Suprapubic skin (tissue), 4 donors: Measurements from ENCODE around the gene NCOA5. TPM values are rescaled to one million over a fixed set of nuclear protein-coding genes. Genes with fewer than 3 reads are reported as not detected.

ENCODE experiments used
- DNase-seq, 2 donors: peaks; one replicate each; pipeline ENCODE4 v3.0.0-alpha.2; 2019; ENCODE audit warnings: low spot score in 2 of 2
- H3K27ac ChIP-seq: fragments of 200-600 bp; sonication (generic); one replicate; pipeline ENCODE4 v1.5.1; 2019
- H3K27me3 ChIP-seq: fragments of 200-600 bp; sonication (generic); one replicate; pipeline ENCODE4 v1.5.1; 2019
- H3K36me3 ChIP-seq: fragments of 200-600 bp; sonication (generic); one replicate; pipeline ENCODE4 v1.5.1; 2019
- H3K4me1 ChIP-seq: fragments of 200-600 bp; sonication (generic); one replicate; pipeline ENCODE4 v1.5.1; 2019
- H3K4me3 ChIP-seq: fragments of 200-600 bp; sonication (generic); one replicate; pipeline ENCODE4 v1.5.1; 2019; ENCODE audit warnings: mild to moderate bottlenecking
- H3K9me3 ChIP-seq: fragments of 200-600 bp; sonication (generic); one replicate; pipeline ENCODE4 v1.5.1; 2019
- CTCF ChIP-seq, 2 donors: fragments of 200-600 bp in 1 of 2; fragments of 450-650 bp in 1 of 2; sonication (generic) in 1 of 2; IDR thresholded peaks; one replicate each; pipeline ENCODE4 v1.5.1; 2016 to 2019; ENCODE audit warnings: antibody characterized with exemption in 2 of 2, mild to moderate bottlenecking in 1 of 2, moderate library complexity in 1 of 2
- EP300 ChIP-seq: sonication (generic); formaldehyde crosslinking; IDR thresholded peaks from one replicate; pipeline ENCODE4 v1.6.1; 2017; ENCODE audit warnings: antibody characterized with exemption
- POLR2A ChIP-seq, 2 donors: fragments of 450-650 bp; IDR thresholded peaks; one replicate each; pipeline ENCODE4 v1.6.1; 2017; ENCODE audit warnings: antibody characterized with exemption in 2 of 2, mild to moderate bottlenecking in 2 of 2, moderate library complexity in 2 of 2
- POLR2AphosphoS5 ChIP-seq, 3 donors: sonication (generic); formaldehyde crosslinking; IDR thresholded peaks; one replicate each; pipeline ENCODE4 v1.6.1; 2017; ENCODE audit warnings: antibody characterized with exemption in 3 of 3
- WGBS: methylation state at CpG from one replicate; pipeline ENCODE4 v1.1.5; 2018; 5-methylcytosine and 5-hydroxymethylcytosine counted together
- total RNA-seq, 4 donors: library from RNA; depleted of rRNA; stranded (reverse); fragments of >200 nt; gene quantifications; one replicate each; pipeline ENCODE4 v1.1.0, GENCODE V29; 2016

Gene NCOA5
- total RNA-seq, 4 donors from 2014 or later: 23.2 to 30.1 (median 25.2) TPM

- H3K36me3 ChIP-seq: peaks cover 41% of the 10 kb centered on the region
- H3K4me1 ChIP-seq: peaks cover 4% of the 10 kb centered on the region
- DNase-seq: no peak
- WGBS: 84% methylated on average over 7 of the region's 7 CpGs
- H3K9me3 ChIP-seq: no peaks in the 10 kb centered on the region
- no peak overlapping the region for H3K4me3 ChIP-seq
- no peaks in the 10 kb centered on the region for H3K27me3 ChIP-seq
- no peak overlapping the region for H3K27ac ChIP-seq
- TF ChIP-seq EP300: no peak
Observed at GRCh38 chr20:46076806-46077205, 13.0 kb downstream of the NCOA5 start.

- peaks cover 3% of the 10 kb centered on the region for H3K4me1 ChIP-seq
- H3K27me3 ChIP-seq: no peaks in the 10 kb centered on the region
- TF ChIP-seq POLR2A (IDR thresholded peaks at IDR 0.05): no peak
- no peak for TF ChIP-seq EP300
- TF ChIP-seq CTCF (IDR thresholded peaks at IDR 0.05): no peak
- no peak for TF ChIP-seq POLR2AphosphoS5 (IDR thresholded peaks at IDR 0.05)
- H3K4me3 ChIP-seq: no peak overlapping the region
- 70% methylated on average over 3 of the region's 3 CpGs for WGBS
- no peaks in the 10 kb centered on the region for H3K9me3 ChIP-seq
- peaks cover 49% of the 10 kb centered on the region for H3K36me3 ChIP-seq
- DNase-seq: no peak
- no peak overlapping the region for H3K27ac ChIP-seq
Observed at GRCh38 chr20:46074006-46074405, 15.8 kb downstream of the NCOA5 start.

GRCh38 chr20:46073443-46073842 lies 16.3 kb downstream of the NCOA5 start:
- H3K27me3 ChIP-seq: no peaks in the 10 kb centered on the region
- no peak overlapping the region for H3K4me3 ChIP-seq
- no peak overlapping the region for H3K27ac ChIP-seq
- H3K36me3 ChIP-seq: peaks cover 49% of the 10 kb centered on the region
- no peak for DNase-seq
- H3K9me3 ChIP-seq: no peaks in the 10 kb centered on the region
- TF ChIP-seq EP300: no peak
- no peak for TF ChIP-seq CTCF (IDR thresholded peaks at IDR 0.05)
- TF ChIP-seq POLR2AphosphoS5 (IDR thresholded peaks at IDR 0.05): no peak
- no peak for TF ChIP-seq POLR2A (IDR thresholded peaks at IDR 0.05)
- WGBS: 55% methylated on average over 3 of the region's 3 CpGs
- no peaks in the 10 kb centered on the region for H3K4me1 ChIP-seq

GRCh38 chr20:46073024-46073423 lies 16.7 kb downstream of the NCOA5 start:
- Histone ChIP-seq H3K4me3 (no peak overlapping the region), H3K4me1 (no peaks in the 10 kb centered on the region), H3K36me3 (peaks cover 50% of the 10 kb centered on the region), H3K27ac (no peak overlapping the region), H3K9me3 (no peaks in the 10 kb centered on the region), H3K27me3 (no peaks in the 10 kb centered on the region)
- TF ChIP-seq EP300 (no peak), CTCF (IDR thresholded peaks at IDR 0.05) (no peak), POLR2A (IDR thresholded peaks at IDR 0.05) (no peak), POLR2AphosphoS5 (IDR thresholded peaks at IDR 0.05) (no peak)
- WGBS: 83% methylated on average over 4 of the region's 4 CpGs
- no peak for DNase-seq

- Histone ChIP-seq H3K4me3 (no peak overlapping the region), H3K4me1 (no peaks in the 10 kb centered on the region), H3K27ac (no peak overlapping the region), H3K9me3 (no peaks in the 10 kb centered on the region), H3K36me3 (peaks cover 51% of the 10 kb centered on the region), H3K27me3 (no peaks in the 10 kb centered on the region)
- TF ChIP-seq POLR2AphosphoS5 (IDR thresholded peaks at IDR 0.05): no peak
- TF ChIP-seq EP300: no peak
- TF ChIP-seq CTCF (IDR thresholded peaks at IDR 0.05): no peak
- TF ChIP-seq POLR2A (IDR thresholded peaks at IDR 0.05): no peak
- whole genome bisulfite sequencing: 69% methylated on average over 3 of the region's 3 CpGs
- no peak for DNase-seq
Observed at GRCh38 chr20:46071573-46071972, 18.2 kb downstream of the NCOA5 start.

GRCh38 chr20:46070215-46070900 lies 19.4 kb downstream of the NCOA5 start:
- WGBS: 95% methylated on average over 20 of the region's 20 CpGs
- TF ChIP-seq POLR2AphosphoS5 (IDR thresholded peaks at IDR 0.05): no peak
- no peak for TF ChIP-seq EP300
- TF ChIP-seq CTCF (IDR thresholded peaks at IDR 0.05): no peak
- no peak for TF ChIP-seq POLR2A (IDR thresholded peaks at IDR 0.05)
- H3K4me1 ChIP-seq: no peaks in the 10 kb centered on the region
- H3K36me3 ChIP-seq: peaks cover 60% of the 10 kb centered on the region
- no peak overlapping the region for H3K27ac ChIP-seq
- no peaks in the 10 kb centered on the region for H3K9me3 ChIP-seq
- H3K4me3 ChIP-seq: no peak overlapping the region
- H3K27me3 ChIP-seq: no peaks in the 10 kb centered on the region
- no peak for DNase-seq
